SK-N-MC (cell line): ENCODE data around the gene S1PR2.

ENCODE experiments used
- DNase-seq: peaks from one replicate; pipeline ENCODE4 v3.0.0-alpha.2; 2011; ENCODE audit warnings: low read depth, low spot score
- H3K27ac ChIP-seq: fragments of 200-600 bp; sonication (generic); 2 replicates; pipeline ENCODE4 v1.5.1; 2016; ENCODE audit warnings: mixed run types
- H3K36me3 ChIP-seq: fragments of 200-600 bp; sonication (generic); 2 replicates; pipeline ENCODE4 v1.6.1; 2017; ENCODE audit warnings: antibody characterized with exemption, low read length, mixed read lengths; ENCODE audit not compliant: insufficient read depth
- H3K4me3 ChIP-seq: fragments of 200-600 bp; sonication (generic); 2 replicates; pipeline ENCODE4 v1.5.1; 2016
- H3K9ac ChIP-seq: fragments of 200-600 bp; sonication (generic); 2 replicates; pipeline ENCODE4 v1.8.0; 2017; ENCODE audit warnings: mixed run types, mixed read lengths; ENCODE audit not compliant: insufficient read length
- H3K9me3 ChIP-seq: fragments of 200-600 bp; sonication (generic); 2 replicates; pipeline ENCODE4 v1.6.1; 2017; ENCODE audit warnings: low read depth, mild to moderate bottlenecking, antibody characterized with exemption, low read length, moderate library complexity, mixed read lengths
- EZH2 ChIP-seq: fragments of 200-600 bp; sonication (generic); IDR thresholded peaks from one replicate; pipeline ENCODE4 v1.6.1; 2017; ENCODE audit warnings: antibody characterized with exemption
- FOXP2 ChIP-seq: optimal IDR thresholded peaks from 2 replicates; pipeline ENCODE3; 2011; ENCODE audit warnings: mild to moderate bottlenecking, moderate library complexity; ENCODE audit not compliant: insufficient read depth; ENCODE audit errors: extremely low read length, control extremely low read depth
- POLR2AphosphoS5 ChIP-seq: IDR thresholded peaks from 2 replicates; pipeline ENCODE4 v1.6.1; 2012; ENCODE audit warnings: mild to moderate bottlenecking, low read depth, low read length, borderline replicate concordance

Gene S1PR2

GRCh38 chr19:10270180-10270615 is 39.1 kb upstream of the S1PR2 start:
- DNase-seq, result no peak
- H3K9ac ChIP-seq, result no peak overlapping the region
- H3K27ac ChIP-seq, result no peak overlapping the region
- no peaks in the 10 kb centered on the region for H3K36me3 ChIP-seq
- no peak overlapping the region for H3K4me3 ChIP-seq
- TF ChIP-seq EZH2, result no peak
- TF ChIP-seq POLR2AphosphoS5, result no peak
- TF ChIP-seq FOXP2, result no peak
- H3K9me3 ChIP-seq, result no peaks in the 10 kb centered on the region

- Histone ChIP-seq H3K4me3 (peak overlapping the region; percentile 44), H3K9me3 (no peaks in the 10 kb centered on the region), H3K36me3 (no peaks in the 10 kb centered on the region), H3K9ac (no peak overlapping the region), H3K27ac (no peak overlapping the region)
- no peak for TF ChIP-seq EZH2
- TF ChIP-seq FOXP2, result peak; percentile 16
- no peak for DNase-seq
These were observed 38.4 kb upstream of the S1PR2 start for GRCh38 chr19:10269333-10270179.

- H3K4me3 ChIP-seq, result no peak overlapping the region
- no peak overlapping the region for H3K27ac ChIP-seq
- DNase-seq, result no peak
- no peaks in the 10 kb centered on the region for H3K36me3 ChIP-seq
- H3K9me3 ChIP-seq, result no peaks in the 10 kb centered on the region
- no peak for TF ChIP-seq FOXP2
- no peak for TF ChIP-seq EZH2
- TF ChIP-seq POLR2AphosphoS5, result no peak
- H3K9ac ChIP-seq, result no peak overlapping the region
These were observed 36.9 kb upstream of the S1PR2 start for GRCh38 chr19:10268071-10268470.

GRCh38 chr19:10266706-10267105 is 35.6 kb upstream of the S1PR2 start:
- TF ChIP-seq POLR2AphosphoS5 (no peak), FOXP2 (no peak), EZH2 (no peak)
- Histone ChIP-seq H3K4me3 (no peak overlapping the region), H3K36me3 (no peaks in the 10 kb centered on the region), H3K9ac (no peak overlapping the region), H3K9me3 (no peaks in the 10 kb centered on the region), H3K27ac (no peak overlapping the region)
- no peak for DNase-seq

- Histone ChIP-seq H3K4me3 (no peak overlapping the region), H3K27ac (no peak overlapping the region), H3K9me3 (no peaks in the 10 kb centered on the region), H3K36me3 (peaks cover 9% of the 10 kb centered on the region; the same call in 1 of the 2 replicates), H3K9ac (no peak overlapping the region)
- no peak for DNase-seq
- TF ChIP-seq POLR2AphosphoS5 (no peak), EZH2 (no peak), FOXP2 (no peak)
These were observed 31.6 kb upstream of the S1PR2 start for GRCh38 chr19:10262771-10263170.

GRCh38 chr19:10260141-10260584 is 29.0 kb upstream of the S1PR2 start:
- no peak overlapping the region for H3K27ac ChIP-seq
- no peak overlapping the region for H3K4me3 ChIP-seq
- no peak for DNase-seq
- H3K36me3 ChIP-seq, result peaks cover 22% of the 10 kb centered on the region
- no peaks in the 10 kb centered on the region for H3K9me3 ChIP-seq
- no peak overlapping the region for H3K9ac ChIP-seq
- TF ChIP-seq EZH2 (no peak), FOXP2 (no peak), POLR2AphosphoS5 (no peak)

- no peak for TF ChIP-seq FOXP2
- peak; percentile 12; the same call in 1 of the 2 replicates for TF ChIP-seq POLR2AphosphoS5
- no peak for TF ChIP-seq EZH2
- H3K36me3 ChIP-seq, result peaks cover 30% of the 10 kb centered on the region
- no peaks in the 10 kb centered on the region for H3K9me3 ChIP-seq
- H3K27ac ChIP-seq, result no peak overlapping the region
- DNase-seq, result peak; percentile 63
- H3K9ac ChIP-seq, result no peak overlapping the region
- H3K4me3 ChIP-seq, result no peak overlapping the region
These were observed 28.2 kb upstream of the S1PR2 start for GRCh38 chr19:10259162-10259905.

GRCh38 chr19:10258080-10258710 is 27.1 kb upstream of the S1PR2 start:
- no peaks in the 10 kb centered on the region for H3K9me3 ChIP-seq
- H3K27ac ChIP-seq, result no peak overlapping the region
- H3K4me3 ChIP-seq, result no peak overlapping the region
- TF ChIP-seq EZH2 (no peak), POLR2AphosphoS5 (no peak), FOXP2 (no peak)
- DNase-seq, result no peak
- H3K9ac ChIP-seq, result no peak overlapping the region
- H3K36me3 ChIP-seq, result peaks cover 33% of the 10 kb centered on the region

GRCh38 chr19:10256970-10257615 is 26.0 kb upstream of the S1PR2 start:
- Histone ChIP-seq H3K4me3 (no peak overlapping the region), H3K9me3 (no peaks in the 10 kb centered on the region), H3K27ac (no peak overlapping the region), H3K36me3 (peaks cover 33% of the 10 kb centered on the region), H3K9ac (no peak overlapping the region)
- DNase-seq, result no peak
- TF ChIP-seq FOXP2, result no peak
- no peak for TF ChIP-seq EZH2
- no peak for TF ChIP-seq POLR2AphosphoS5
